ENCODE measurements around the gene STX10. TPM values are rescaled to one million over a fixed set of nuclear protein-coding genes. Genes with fewer than 3 reads are reported as not detected.

The STX10 gene
- total and polyA plus RNA-seq, 9 of the 15 experiments (the other 6 are each of a cell fraction or from before 2014, with no cell fraction given), result 0.51 to 66.3 (median 31.0) TPM

DNA sequence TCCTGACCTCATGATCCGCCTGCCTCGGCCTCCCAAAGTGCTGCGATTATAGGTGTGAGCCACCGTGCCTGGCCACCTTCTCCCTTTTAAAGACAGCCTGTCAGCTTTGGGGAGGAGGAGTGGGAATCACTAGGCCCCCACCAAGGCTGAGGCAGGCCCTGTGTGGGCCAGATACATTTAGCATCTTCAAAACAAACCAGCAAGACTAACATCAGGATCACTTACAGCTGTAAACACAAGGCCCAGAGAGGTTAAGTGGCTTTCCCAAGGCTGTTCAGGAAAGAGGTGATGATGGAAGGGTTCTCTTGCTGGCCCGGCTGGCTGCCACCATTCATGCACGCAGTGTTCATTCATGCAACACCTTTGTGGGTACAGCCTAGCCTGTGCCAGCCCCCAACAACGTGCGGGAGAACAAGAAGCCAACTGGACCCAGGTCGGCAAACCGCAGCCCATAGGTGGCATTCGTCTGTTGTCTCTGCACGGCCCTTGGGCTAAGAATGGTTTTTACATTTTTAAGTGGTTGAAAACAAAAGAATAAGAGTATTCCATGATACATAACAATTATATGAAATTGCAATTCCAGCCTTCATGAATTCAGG is 23.1 kb upstream of the STX10 start:
- 65% methylated on average over 12 of the region's 12 CpGs for WGBS (ENCODE audit: insufficient coverage, low coverage, missing lambda C conversion rate)

GRCh38 chr19:13172346-13173138 is 22.4 kb upstream of the STX10 start:
- no peaks in the 10 kb centered on the region for H3K27me3 ChIP-seq (ENCODE audit: control insufficient read depth in 2 of 2, insufficient read depth in 2 of 2, low read length in 2 of 2)
- H3K9me3 ChIP-seq (replicated peaks; ENCODE audit: control insufficient read depth, insufficient read depth, low read depth, low read length), result no peaks in the 10 kb centered on the region
- peak; percentile 18; the same call in 2 of the 3 replicates for ATAC-seq
- peak overlapping the region; percentile 54; the same call in 1 of the 2 replicates for H2AFZ ChIP-seq (ENCODE audit: low read depth, low read length)
- no peaks in the 10 kb centered on the region for H3K79me2 ChIP-seq (ENCODE audit: control insufficient read depth, insufficient read depth, low read length)
- no peaks in the 10 kb centered on the region for H3K36me3 ChIP-seq (ENCODE audit: control insufficient read depth, insufficient read depth, low read length)
- no peaks in the 10 kb centered on the region for H3K9me1 ChIP-seq (ENCODE audit: control insufficient read depth, insufficient read depth, low read length)
- no TSS peak for BruUV-seq (replicated peaks)
- H3K27ac ChIP-seq (ENCODE audit: extremely low read depth, low read depth, low read length), result no peak overlapping the region; the same call in 2 of the 3 replicates
- H3K4me1 ChIP-seq (replicated peaks in 1 of 2; ENCODE audit: control insufficient read depth in 2 of 2, insufficient read depth in 2 of 2, low read length in 2 of 2), result peaks cover 11 to 28% of the 10 kb centered on the region in 2 experiments; a peak in 3 of 5 replicates
- H3K4me2 ChIP-seq (ENCODE audit: insufficient read depth, low read length), result peak overlapping the region; percentile 13; the same call in 1 of the 2 replicates
- no peaks in the 10 kb centered on the region for H4K20me1 ChIP-seq (replicated peaks; ENCODE audit: control insufficient read depth, insufficient read depth, low read length)
- intact Hi-C loops (cut with micrococcal nuclease), result no loop called here
- peak overlapping the region; percentile 31 to 87; a peak in 3 of 4 replicates for H3K9ac ChIP-seq (ENCODE audit: insufficient read depth in 1 of 2, low read depth in 2 of 2, low read length in 2 of 2)
- in situ Hi-C loops (cut with MboI), result no loop called here
- no peak overlapping the region for H3K4me3 ChIP-seq
- peak; percentile 94 for FAIRE-seq
- ChIA-PET CTCF (ENCODE audit: low intra/inter-chr PET ratio) (no interaction called here), POLR2A (no interaction called here)
- WGBS (ENCODE audit: insufficient coverage, low coverage, missing lambda C conversion rate), result 36% methylated on average over 11 of the region's 18 CpGs
- DNase-seq (ENCODE audit: extremely low read depth in 1 of 4, low spot score in 3 of 4), result peak; percentile 58 to 78 (median 68)
- TF ChIP-seq TSC22D4 (tag; IDR thresholded peaks at IDR 0.05) (no peak), RB1 (IDR thresholded peaks at IDR 0.05; ENCODE audit: low read depth) (no peak), DPF2 (IDR thresholded peaks at IDR 0.05) (peak; percentile 74), CTBP1 (IDR thresholded peaks at IDR 0.05; ENCODE audit: borderline replicate concordance) (peak; percentile 99), FOXK1 (CRISPR knock-in tag; IDR thresholded peaks at IDR 0.05; ENCODE audit: borderline replicate concordance) (no peak), ZKSCAN1 (IDR thresholded peaks at IDR 0.05; ENCODE audit: low read depth, low read length) (no peak), CREM (IDR thresholded peaks at IDR 0.05; ENCODE audit: low read depth) (0 out of 2 replicates have a peak, but pooled peaks have one; percentile 5), CXXC5 (CRISPR knock-in tag; IDR thresholded peaks at IDR 0.05) (peak; percentile 58), TEAD4 (IDR thresholded peaks at IDR 0.05; ENCODE audit: low read length) (0 out of 2 replicates have a peak, but pooled peaks have one; percentile 27), TEAD4 (CRISPR knock-in tag; IDR thresholded peaks at IDR 0.05; ENCODE audit: borderline replicate concordance) (no peak), POLR2G (IDR thresholded peaks at IDR 0.05; ENCODE audit: low read depth, low read length) (no peak), SLC30A9 (CRISPR knock-in tag; IDR thresholded peaks at IDR 0.05) (no peak)
- TF ChIP-seq, protein P1, sequence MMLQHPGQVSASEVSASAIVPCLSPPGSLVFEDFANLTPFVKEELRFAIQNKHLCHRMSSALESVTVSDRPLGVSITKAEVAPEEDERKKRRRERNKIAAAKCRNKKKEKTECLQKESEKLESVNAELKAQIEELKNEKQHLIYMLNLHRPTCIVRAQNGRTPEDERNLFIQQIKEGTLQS (IDR thresholded peaks at IDR 0.05), result peak; percentile 84
- TF ChIP-seq, protein P1 (CRISPR knock-in tag; conservative IDR thresholded peaks at IDR 0.05), result no peak

More for the DNA sequence above, 23.1 kb upstream of the STX10 start:
- ATAC-seq (no peak), FAIRE-seq (no peak), DNase-seq (ENCODE audit: extremely low read depth in 1 of 4, low spot score in 3 of 4) (no peak)
- in situ Hi-C loops (cut with MboI) (no loop called here), intact Hi-C loops (cut with micrococcal nuclease) (no loop called here)
- no peak overlapping the region for H3K27ac ChIP-seq (ENCODE audit: extremely low read depth, low read depth, low read length)
- POLR2A ChIA-PET, result interaction anchor here (0.6 to 1.0 kb wide), 4 partner anchors 9 to 786 kb away, joined by 3 to 4 read pairs (median 3); no protein-coding TSS in a partner anchor
- no peaks in the 10 kb centered on the region for H3K9me3 ChIP-seq (replicated peaks; ENCODE audit: control insufficient read depth, insufficient read depth, low read depth, low read length)
- peak overlapping the region in 1 of 2 experiments; percentile 1; a peak in 1 of 4 replicates for H3K9ac ChIP-seq (ENCODE audit: insufficient read depth in 1 of 2, low read depth in 2 of 2, low read length in 2 of 2)
- no peak overlapping the region for H2AFZ ChIP-seq (ENCODE audit: low read depth, low read length)
- no TSS peak for BruUV-seq (replicated peaks)
- no peaks in the 10 kb centered on the region for H4K20me1 ChIP-seq (replicated peaks; ENCODE audit: control insufficient read depth, insufficient read depth, low read length)
- H3K27me3 ChIP-seq (ENCODE audit: control insufficient read depth in 2 of 2, insufficient read depth in 2 of 2, low read length in 2 of 2), result no peaks in the 10 kb centered on the region
- peaks cover 8 to 24% of the 10 kb centered on the region in 2 experiments; a peak in 3 of 5 replicates for H3K4me1 ChIP-seq (replicated peaks in 1 of 2; ENCODE audit: control insufficient read depth in 2 of 2, insufficient read depth in 2 of 2, low read length in 2 of 2)
- no peak overlapping the region for H3K4me3 ChIP-seq
- H3K79me2 ChIP-seq (ENCODE audit: control insufficient read depth, insufficient read depth, low read length), result no peaks in the 10 kb centered on the region
- CTCF ChIA-PET (ENCODE audit: low intra/inter-chr PET ratio), result no interaction called here
- H3K4me2 ChIP-seq (ENCODE audit: insufficient read depth, low read length), result no peak overlapping the region
- no peaks in the 10 kb centered on the region for H3K9me1 ChIP-seq (ENCODE audit: control insufficient read depth, insufficient read depth, low read length)
- H3K36me3 ChIP-seq (ENCODE audit: control insufficient read depth, insufficient read depth, low read length), result no peaks in the 10 kb centered on the region
- TF ChIP-seq ZFP36 (IDR thresholded peaks at IDR 0.05; ENCODE audit: low read depth, low read length, partially characterized antibody), result peak; percentile 14
- no peak for TF ChIP-seq RFX5 (IDR thresholded peaks at IDR 0.05; ENCODE audit: low read depth, low read length)

Measured in K562 (cell line).